Activated CD4-positive, alpha-beta T cell treated with anti-CD3 and anti-CD28 coated beads for 36 hours (primary cell): ENCODE results near the gene CD2AP. TPM values are rescaled to one million over a fixed set of nuclear protein-coding genes. Genes with fewer than 3 reads are reported as not detected.
A peak's percentile ranks its signal among the peaks of the same experiment; 100 is the strongest.

Experiments used
- ATAC-seq: fragments of 200-7000 bp; cut with Tn5 transposase; one replicate; pipeline ENCODE4 v1.10.0; 2021; ENCODE audit warnings: mild to moderate bottlenecking, moderate library complexity
- CTCF ChIA-PET: fragments of 350-600 bp; sonication (Branson Sonifier 250); formaldehyde crosslinking; loops from one replicate; lab custom pipeline; 2021; ENCODE audit warnings: antibody characterized with exemption; lab: Charles Lee
- POLR2A ChIA-PET: fragments of 350-600 bp; sonication (Branson Sonifier 250); formaldehyde crosslinking; loops from one replicate; lab custom pipeline; 2021; ENCODE audit warnings: antibody characterized with exemption, inconsistent platforms; lab: Charles Lee
- DNase-seq: peaks from one replicate; pipeline ENCODE4 v3.0.0-alpha.2; 2020
- H3K27ac Mint-ChIP-seq: one replicate; pipeline ENCODE4 v1.8.0; 2021; ENCODE audit warnings: mixed read lengths
- H3K27me3 Mint-ChIP-seq: one replicate; pipeline ENCODE4 v1.8.0; 2021; ENCODE audit warnings: mixed read lengths
- H3K36me3 Mint-ChIP-seq: one replicate; pipeline ENCODE4 v1.8.0; 2021; ENCODE audit warnings: low read depth, mixed read lengths
- H3K4me1 Mint-ChIP-seq: one replicate; pipeline ENCODE4 v1.8.0; 2021; ENCODE audit warnings: mixed read lengths
- H3K4me3 Mint-ChIP-seq: one replicate; pipeline ENCODE4 v1.8.0; 2021; ENCODE audit warnings: mild to moderate bottlenecking, moderate library complexity, mixed read lengths
- H3K9me3 Mint-ChIP-seq: one replicate; pipeline ENCODE4 v1.8.0; 2021; ENCODE audit warnings: low read depth, mixed read lengths
- intact Hi-C, 2 experiments: fragments of 100-400 bp; cut with DNase I in 1 of 2; cut with micrococcal nuclease in 1 of 2; formaldehyde crosslinking; loops; one replicate each; pipeline versions ENCODE4 v1.14.2 to v1.15.1; 2022 to 2024; cut with DNase I, micrococcal nuclease
- total RNA-seq, 2 experiments: library from RNA; stranded (reverse); gene quantifications; one replicate each; pipeline ENCODE4 v1.2.3, GENCODE V29; 2021

The CD2AP gene, protein sequence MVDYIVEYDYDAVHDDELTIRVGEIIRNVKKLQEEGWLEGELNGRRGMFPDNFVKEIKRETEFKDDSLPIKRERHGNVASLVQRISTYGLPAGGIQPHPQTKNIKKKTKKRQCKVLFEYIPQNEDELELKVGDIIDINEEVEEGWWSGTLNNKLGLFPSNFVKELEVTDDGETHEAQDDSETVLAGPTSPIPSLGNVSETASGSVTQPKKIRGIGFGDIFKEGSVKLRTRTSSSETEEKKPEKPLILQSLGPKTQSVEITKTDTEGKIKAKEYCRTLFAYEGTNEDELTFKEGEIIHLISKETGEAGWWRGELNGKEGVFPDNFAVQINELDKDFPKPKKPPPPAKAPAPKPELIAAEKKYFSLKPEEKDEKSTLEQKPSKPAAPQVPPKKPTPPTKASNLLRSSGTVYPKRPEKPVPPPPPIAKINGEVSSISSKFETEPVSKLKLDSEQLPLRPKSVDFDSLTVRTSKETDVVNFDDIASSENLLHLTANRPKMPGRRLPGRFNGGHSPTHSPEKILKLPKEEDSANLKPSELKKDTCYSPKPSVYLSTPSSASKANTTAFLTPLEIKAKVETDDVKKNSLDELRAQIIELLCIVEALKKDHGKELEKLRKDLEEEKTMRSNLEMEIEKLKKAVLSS
- 10 to 100 TPM; 28.4 to 29.3 TPM for total RNA-seq

DNA sequence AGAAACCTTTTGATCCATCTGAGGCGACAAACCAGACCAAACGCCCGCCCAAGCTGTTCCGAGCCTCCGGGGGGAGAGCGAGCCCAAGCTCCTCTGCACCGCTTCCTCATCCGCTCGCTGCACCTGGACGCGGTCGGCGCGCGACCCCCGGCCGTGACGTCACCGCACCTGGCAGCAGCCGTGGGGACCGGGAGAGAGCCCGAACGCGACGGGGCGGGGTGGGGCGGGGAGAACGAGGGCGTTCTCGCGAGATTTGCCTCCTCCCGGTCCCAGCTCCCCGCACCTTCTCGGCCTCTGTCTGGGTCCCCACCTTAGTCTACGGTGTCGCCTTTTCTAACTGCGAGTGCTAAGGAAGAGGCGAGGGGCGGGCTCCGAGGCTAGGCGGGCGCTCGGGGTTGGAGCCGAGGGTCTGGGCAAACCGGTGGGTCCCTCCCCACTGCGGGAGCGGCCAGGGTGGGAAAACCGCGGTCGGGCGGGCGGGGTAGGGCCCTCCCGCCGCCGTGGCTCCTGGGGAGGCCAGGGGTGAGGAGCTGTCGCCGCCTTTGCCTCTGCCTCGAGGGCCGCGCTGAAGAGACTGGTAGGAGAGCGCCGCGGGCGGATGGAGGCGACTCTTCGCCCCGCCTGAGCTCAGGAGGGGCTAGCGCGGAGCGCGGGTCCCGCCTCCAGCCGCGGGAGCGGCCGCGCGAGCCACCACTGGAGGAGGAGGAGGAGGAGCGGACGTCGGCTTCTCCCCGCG lies at the start of gene CD2AP:
Gene CD2AP (plus strand): TSS at position 293 of the 736 bp plus-strand sequence. CDS start 456 bp downstream, outside the sequence.
- POLR2A ChIA-PET = interaction anchor here (0.7 to 0.9 kb wide), 2 partner anchors 9 to 121 kb away, joined by 3 to 4 read pairs; no protein-coding TSS in a partner anchor
- CTCF ChIA-PET = interaction anchor here (2.1 kb wide), 1 partner anchor 63 kb away, joined by 6 read pairs; no protein-coding TSS in a partner anchor
- ATAC-seq = peak; percentile 87
- Mint-ChIP-seq H3K4me1 (peaks cover 30% of the 10 kb centered on the region), H3K36me3 (no peaks in the 10 kb centered on the region), H3K27ac (peak within 1 kb of the TSS; percentile 98), H3K9me3 (no peaks in the 10 kb centered on the region), H3K27me3 (no peaks in the 10 kb centered on the region), H3K4me3 (peak within 1 kb of the TSS; percentile 97)
- peak; percentile 93 for DNase-seq
- intact Hi-C loops = loop anchor here (1.0 to 10.0 kb wide), 5 partner anchors 63 to 1985 kb away; partner anchors contain the start of genes CENPQ (in 1 of the 2), ENPP4 (in 1 of the 2) and MMUT (in 1 of the 2)

DNA sequence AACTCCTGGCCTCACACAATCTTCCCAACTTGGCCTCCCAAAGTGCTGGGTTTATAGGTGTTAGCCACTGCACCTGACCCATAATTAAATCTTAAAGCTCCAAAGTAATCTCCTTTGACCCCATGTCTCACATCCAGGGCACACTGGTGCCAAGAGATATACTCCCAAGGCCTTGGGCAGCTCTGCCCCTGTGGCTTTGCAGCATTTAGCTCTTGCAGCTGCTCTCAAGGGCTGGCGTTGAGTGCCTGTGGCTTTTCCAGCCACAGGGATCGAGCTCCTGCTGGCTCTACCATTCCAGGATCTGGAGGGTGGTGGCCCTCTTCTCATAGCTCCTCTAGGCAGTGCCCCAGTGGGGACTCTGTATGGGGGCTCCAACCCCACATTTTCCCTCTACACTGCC lies 49.3 kb upstream of the CD2AP start:
- POLR2A ChIA-PET = no interaction called here
- H3K4me1 Mint-ChIP-seq = no peaks in the 10 kb centered on the region
- CTCF ChIA-PET = no interaction called here
- ATAC-seq (no peak), DNase-seq (no peak)
- H3K4me3 Mint-ChIP-seq = no peak overlapping the region
- H3K36me3 Mint-ChIP-seq = peaks cover 2% of the 10 kb centered on the region
- no peaks in the 10 kb centered on the region for H3K27me3 Mint-ChIP-seq
- H3K9me3 Mint-ChIP-seq = peaks cover 11% of the 10 kb centered on the region
- intact Hi-C loops = no loop called here
- no peak overlapping the region for H3K27ac Mint-ChIP-seq

DNA sequence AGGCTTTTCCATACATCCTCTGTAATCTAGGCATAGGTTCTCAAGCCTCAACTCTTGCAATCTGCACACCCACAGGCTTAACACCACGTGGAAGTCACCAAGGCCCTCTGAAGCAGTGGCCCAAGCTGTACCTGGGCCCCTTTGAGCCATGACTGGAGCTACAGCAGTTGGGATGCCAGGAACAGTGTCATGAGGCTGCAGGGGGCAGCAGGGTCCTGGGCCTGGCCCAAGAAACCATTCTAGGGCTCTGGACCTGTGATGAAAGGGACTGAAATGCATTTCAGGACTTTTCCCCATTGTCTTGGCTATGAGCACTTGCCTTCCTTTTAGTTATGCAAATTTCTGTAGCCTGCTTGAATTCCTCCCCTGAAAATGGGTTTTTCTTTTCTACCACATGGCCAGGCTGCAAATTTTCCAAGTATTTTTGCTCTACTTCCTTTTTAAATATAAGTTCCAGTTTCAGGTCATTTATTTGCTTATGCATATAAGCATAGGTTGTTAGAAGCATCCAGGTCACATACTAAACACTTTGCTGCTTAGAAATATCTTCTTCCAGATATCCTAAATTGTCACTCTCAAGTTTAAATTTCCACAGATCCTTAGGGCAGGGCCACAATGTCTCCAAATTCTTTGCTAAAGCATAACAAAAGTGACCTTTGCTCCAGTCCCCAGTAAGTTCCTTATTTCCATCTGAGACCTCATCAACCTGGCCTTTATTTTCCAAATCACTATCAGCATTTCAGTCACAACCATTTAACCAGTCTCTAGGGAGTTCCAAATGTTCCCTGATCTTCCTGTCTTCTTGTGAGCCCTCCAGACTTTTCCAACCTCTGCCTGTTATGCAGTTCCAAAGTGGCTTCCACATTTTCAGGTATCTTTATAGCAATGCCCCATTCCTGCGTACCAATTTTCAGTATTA lies 48.6 kb upstream of the CD2AP start:
- H3K36me3 Mint-ChIP-seq = peaks cover 2% of the 10 kb centered on the region
- ChIA-PET POLR2A (no interaction called here), CTCF (no interaction called here)
- ATAC-seq (no peak), DNase-seq (no peak)
- intact Hi-C loops = no loop called here
- H3K27me3 Mint-ChIP-seq = no peaks in the 10 kb centered on the region
- no peak overlapping the region for H3K4me3 Mint-ChIP-seq
- no peak overlapping the region for H3K27ac Mint-ChIP-seq
- no peaks in the 10 kb centered on the region for H3K4me1 Mint-ChIP-seq
- H3K9me3 Mint-ChIP-seq = peaks cover 11% of the 10 kb centered on the region

DNA sequence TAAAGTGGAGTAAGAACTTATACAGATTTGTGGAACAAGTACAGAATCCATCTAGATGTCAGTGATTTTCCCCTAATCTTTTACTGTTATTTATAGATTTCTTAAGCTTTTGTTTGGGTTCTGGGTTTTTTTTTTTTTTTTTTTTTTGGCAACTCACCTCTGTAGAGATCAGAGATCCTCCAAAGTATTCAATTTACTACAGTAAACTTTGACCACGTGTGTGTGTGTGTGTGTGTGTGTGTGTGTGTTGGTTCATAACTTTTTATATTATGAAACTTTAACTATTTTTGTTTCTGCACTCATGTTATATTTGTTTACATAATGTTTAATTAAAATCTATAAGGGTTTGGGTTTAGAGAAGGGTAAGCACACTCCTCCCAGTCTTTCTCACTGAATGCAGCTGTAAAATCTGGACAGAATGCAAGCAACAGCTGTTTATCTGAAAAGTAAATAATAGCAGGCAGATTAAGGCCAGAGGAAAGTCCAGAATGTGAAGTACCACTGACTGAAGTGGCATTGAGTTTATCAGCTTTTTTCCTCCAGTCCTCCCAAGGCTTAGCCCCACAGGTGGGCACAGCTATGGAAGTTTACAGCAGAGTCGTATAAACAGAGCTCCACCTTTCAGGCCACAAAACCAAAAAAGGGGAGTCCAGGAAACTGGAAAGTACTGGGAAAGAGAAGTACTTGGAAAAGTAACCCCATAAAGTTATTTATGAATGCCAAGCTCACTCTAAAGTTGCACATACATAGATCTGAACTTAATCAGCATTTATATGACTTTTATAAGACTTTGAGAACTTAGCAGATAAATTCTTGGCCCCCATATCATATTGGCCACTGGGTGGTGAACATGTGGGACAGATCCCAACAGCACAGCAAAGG lies 43.0 kb upstream of the CD2AP start:
- no peak overlapping the region for H3K4me3 Mint-ChIP-seq
- DNase-seq (no peak), ATAC-seq (no peak)
- H3K9me3 Mint-ChIP-seq = peaks cover 5% of the 10 kb centered on the region
- POLR2A ChIA-PET = no interaction called here
- no peaks in the 10 kb centered on the region for H3K4me1 Mint-ChIP-seq
- CTCF ChIA-PET = interaction anchor here (0.5 to 1.3 kb wide), 2 partner anchors 26 to 346 kb away, joined by 3 read pairs; no protein-coding TSS in a partner anchor
- peaks cover 2% of the 10 kb centered on the region for H3K36me3 Mint-ChIP-seq
- H3K27ac Mint-ChIP-seq = no peak overlapping the region
- intact Hi-C loops = no loop called here
- H3K27me3 Mint-ChIP-seq = no peaks in the 10 kb centered on the region

DNA sequence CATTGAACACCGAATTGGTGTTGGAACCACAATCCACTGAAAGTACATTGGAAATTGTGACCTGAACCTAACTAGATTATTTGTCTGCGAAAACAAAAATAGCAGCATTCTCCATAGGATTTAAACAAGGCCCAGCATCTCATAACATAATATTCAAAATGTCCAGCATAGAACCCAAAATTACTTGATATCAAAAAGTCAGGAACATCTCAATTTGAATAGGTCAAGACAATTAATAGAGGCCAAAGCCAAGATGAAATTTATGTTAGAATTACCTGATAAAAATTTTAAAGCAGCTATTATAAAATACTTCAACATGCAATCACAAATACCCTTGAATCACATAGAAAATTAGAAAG lies 42.4 kb upstream of the CD2AP start:
- CTCF ChIA-PET = interaction anchor here (0.5 to 1.3 kb wide), 2 partner anchors 26 to 345 kb away, joined by 3 read pairs; no protein-coding TSS in a partner anchor
- no peak overlapping the region for H3K4me3 Mint-ChIP-seq

DNA sequence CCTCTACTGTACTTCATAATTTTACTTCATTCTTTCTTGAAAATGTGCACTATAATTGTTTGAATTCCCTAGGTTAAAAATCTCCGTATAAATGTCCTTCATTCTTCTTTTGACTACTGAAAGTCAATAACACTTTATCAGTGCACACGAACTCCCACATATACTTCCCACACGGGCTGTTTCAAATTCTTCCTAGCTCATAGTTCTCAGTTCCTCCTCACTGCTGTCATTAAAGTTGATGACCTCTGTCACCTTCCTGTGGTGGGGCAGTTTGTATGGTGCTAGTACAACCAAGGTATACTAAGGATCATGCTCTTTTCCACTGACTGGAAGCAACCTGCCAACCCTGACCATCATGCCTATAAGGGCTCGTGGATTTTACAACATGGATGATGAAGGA lies 40.0 kb upstream of the CD2AP start:
- DNase-seq = no peak
- intact Hi-C loops = no loop called here
- Mint-ChIP-seq H3K9me3 (no peaks in the 10 kb centered on the region), H3K4me1 (no peaks in the 10 kb centered on the region), H3K27ac (no peak overlapping the region), H3K27me3 (no peaks in the 10 kb centered on the region), H3K4me3 (no peak overlapping the region), H3K36me3 (no peaks in the 10 kb centered on the region)
- ATAC-seq = no peak
- POLR2A ChIA-PET = no interaction called here
- CTCF ChIA-PET = no interaction called here

More for the DNA sequence above, 42.4 kb upstream of the CD2AP start:
- peaks cover 5% of the 10 kb centered on the region for H3K9me3 Mint-ChIP-seq
- no peaks in the 10 kb centered on the region for H3K4me1 Mint-ChIP-seq
- no peaks in the 10 kb centered on the region for H3K27me3 Mint-ChIP-seq
- intact Hi-C loops = no loop called here
- peaks cover 2% of the 10 kb centered on the region for H3K36me3 Mint-ChIP-seq
- POLR2A ChIA-PET = no interaction called here
- DNase-seq = no peak
- ATAC-seq = no peak
- no peak overlapping the region for H3K27ac Mint-ChIP-seq

DNA sequence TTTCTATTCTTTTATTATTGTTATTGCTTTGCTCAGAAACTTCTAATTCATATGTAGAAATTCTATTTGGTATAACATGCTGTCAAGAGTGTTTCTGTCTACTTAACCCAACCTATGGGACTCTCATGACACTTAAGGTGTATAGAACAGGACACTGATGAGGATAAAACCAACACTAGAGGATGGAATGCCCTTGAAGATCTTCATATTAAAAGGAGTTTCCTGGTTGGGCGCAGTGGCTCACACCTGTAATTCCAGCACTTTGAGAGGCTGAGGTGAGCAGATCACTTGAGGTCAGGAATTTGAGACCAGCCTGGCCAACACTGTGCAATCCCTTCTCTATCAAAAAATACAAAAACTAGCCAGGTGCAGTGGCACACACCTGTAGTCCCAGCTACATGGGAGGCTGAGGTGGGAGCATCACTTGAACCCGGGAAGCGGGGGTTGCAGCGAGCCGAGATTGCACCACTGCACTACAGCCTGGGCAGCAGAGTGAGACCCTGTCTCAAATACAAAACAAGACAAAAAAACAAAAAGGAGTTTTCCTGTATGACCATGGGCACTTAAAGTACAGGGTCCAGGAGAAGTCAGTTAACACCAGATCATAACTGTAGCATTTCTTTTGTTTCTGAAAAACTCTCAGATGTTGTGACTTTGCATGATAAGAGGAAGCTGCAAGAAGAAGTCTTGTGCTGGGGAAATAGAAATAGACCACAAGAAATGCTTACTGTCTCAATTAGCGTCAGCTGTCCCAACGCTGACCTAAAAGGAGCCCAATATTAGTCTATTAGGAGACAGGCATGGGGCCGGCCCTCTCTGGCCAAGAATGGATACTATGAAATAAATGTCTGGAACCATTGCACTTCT lies 38.9 kb upstream of the CD2AP start:
- POLR2A ChIA-PET = no interaction called here
- Mint-ChIP-seq H3K4me3 (no peak overlapping the region), H3K27ac (no peak overlapping the region), H3K4me1 (no peaks in the 10 kb centered on the region), H3K9me3 (no peaks in the 10 kb centered on the region), H3K27me3 (no peaks in the 10 kb centered on the region), H3K36me3 (no peaks in the 10 kb centered on the region)
- DNase-seq (no peak), ATAC-seq (no peak)
- CTCF ChIA-PET = no interaction called here
- intact Hi-C loops = no loop called here

DNA sequence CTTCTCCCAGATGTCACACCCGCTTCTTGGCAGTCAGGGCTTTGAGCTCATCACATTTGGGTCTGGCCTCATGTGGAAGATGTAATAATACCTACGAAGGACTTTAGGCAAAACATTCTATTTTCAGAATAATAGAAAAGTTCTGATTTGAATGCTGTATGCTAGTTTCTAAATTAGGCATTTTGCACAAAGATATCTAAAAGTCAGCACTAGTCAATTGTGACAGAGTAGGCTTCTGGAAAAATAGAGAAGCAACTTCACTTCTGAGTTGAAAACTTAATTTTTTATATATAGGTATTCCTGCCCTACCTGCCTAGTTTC lies 38.3 kb upstream of the CD2AP start:
- CTCF ChIA-PET = no interaction called here
- ATAC-seq = no peak
- Mint-ChIP-seq H3K27me3 (no peaks in the 10 kb centered on the region), H3K27ac (no peak overlapping the region), H3K4me1 (no peaks in the 10 kb centered on the region), H3K9me3 (no peaks in the 10 kb centered on the region), H3K36me3 (no peaks in the 10 kb centered on the region), H3K4me3 (no peak overlapping the region)
- intact Hi-C loops = no loop called here
- POLR2A ChIA-PET = no interaction called here
- no peak for DNase-seq

DNA sequence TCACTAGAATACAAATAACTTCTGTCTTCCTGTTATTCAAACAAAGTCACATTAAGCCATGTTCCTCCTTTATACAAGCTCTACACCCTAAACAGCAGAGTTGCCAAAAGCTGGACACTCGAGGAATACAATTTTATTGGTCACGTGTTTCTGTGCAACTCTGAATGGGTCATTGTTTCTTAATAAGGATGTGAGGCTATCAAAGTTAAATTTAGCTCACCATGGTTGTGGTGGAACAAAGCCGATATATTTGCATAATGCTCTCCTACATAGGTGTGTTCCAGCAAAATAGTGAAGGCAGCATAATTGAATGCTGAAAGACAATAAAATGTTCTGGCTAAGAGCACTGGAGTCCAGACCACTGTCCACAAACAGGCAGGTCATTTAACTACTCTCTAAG lies 36.9 kb upstream of the CD2AP start:
- DNase-seq (no peak), ATAC-seq (no peak)
- Mint-ChIP-seq H3K36me3 (no peaks in the 10 kb centered on the region), H3K9me3 (no peaks in the 10 kb centered on the region), H3K4me3 (no peak overlapping the region), H3K4me1 (no peaks in the 10 kb centered on the region), H3K27me3 (no peaks in the 10 kb centered on the region), H3K27ac (no peak overlapping the region)
- ChIA-PET CTCF (no interaction called here), POLR2A (interaction anchor here (0.6 kb wide), 1 partner anchor 816 kb away, joined by 3 read pairs; no protein-coding TSS in a partner anchor)
- intact Hi-C loops = no loop called here
